Fibroblast of pulmonary artery (primary cell): ENCODE measurements around the gene LRRIQ3.

Source experiments
- DNase-seq: peaks from one replicate; pipeline ENCODE4 v3.0.0-alpha.2; 2010; ENCODE audit warnings: low read depth
- H3K4me3 ChIP-seq: replicated peaks from 2 replicates; pipeline ENCODE4 v1.5.1; 2011; ENCODE audit warnings: low read depth, mild to moderate bottlenecking, control low read depth, low read length, moderate library complexity
- CTCF ChIP-seq: IDR thresholded peaks from 2 replicates; pipeline ENCODE4 v1.5.1; 2011; ENCODE audit warnings: mild to moderate bottlenecking, control low read depth, low read length, inconsistent platforms; ENCODE audit errors: missing control alignments

The LRRIQ3 gene

GRCh38 chr1:74197657-74198552 lies at the start of gene LRRIQ3, which contains the start of gene FPGT:
TSS of gene LRRIQ3 (minus strand) at chr1:74198176. CDS start at chr1:74183684, 14,492 bp downstream.
TSS of gene FPGT (plus strand) at chr1:74198242. CDS start at chr1:74198279, 37 bp downstream.
- H3K4me3 ChIP-seq: peak within 1 kb of the TSS; percentile 91
- peak; percentile 96 for DNase-seq
- no peak for TF ChIP-seq CTCF

- TF ChIP-seq CTCF: no peak
- no peak for DNase-seq
- H3K4me3 ChIP-seq: no peak overlapping the region
Measured at GRCh38 chr1:74246315-74246714, 48.3 kb upstream of the LRRIQ3 start.

- no peak for TF ChIP-seq CTCF
- DNase-seq: no peak
- H3K4me3 ChIP-seq: no peak overlapping the region
Measured at GRCh38 chr1:74245168-74245772, 47.3 kb upstream of the LRRIQ3 start.

GRCh38 chr1:74237787-74238186 lies 39.8 kb upstream of the LRRIQ3 start:
- TF ChIP-seq CTCF: no peak
- DNase-seq: no peak
- no peak overlapping the region for H3K4me3 ChIP-seq

- DNase-seq: no peak
- no peak for TF ChIP-seq CTCF
- no peak overlapping the region for H3K4me3 ChIP-seq
Measured at GRCh38 chr1:74237035-74237434, 39.1 kb upstream of the LRRIQ3 start.

- DNase-seq: no peak
- H3K4me3 ChIP-seq: no peak overlapping the region
- TF ChIP-seq CTCF: no peak
Measured at GRCh38 chr1:74236440-74236839, 38.5 kb upstream of the LRRIQ3 start.
